Activated CD4-positive, alpha-beta T cell treated with anti-CD3 and anti-CD28 coated beads, Interleukin-2, amount 10 ng/mL, durations not matched to agents 24 days and 14 days (primary cell): Measurements from ENCODE around the gene CTF1. TPM values are rescaled to one million over a fixed set of nuclear protein-coding genes. Genes with fewer than 3 reads are reported as not detected.
"Not testable (repeated sequence)": the region's sequence is repeated elsewhere in the genome, so short reads cannot be mapped to it uniquely, and the experiment has no call there.

Experiments used
- DNase-seq: peaks from one replicate; pipeline ENCODE4 v3.0.0; 2022
- H3K27ac Mint-ChIP-seq: one replicate; pipeline ENCODE4 v1.8.0; 2022; ENCODE audit warnings: mild to moderate bottlenecking, mixed read lengths
- H3K27me3 Mint-ChIP-seq: one replicate; pipeline ENCODE4 v1.8.0; 2022; ENCODE audit warnings: mixed read lengths
- H3K36me3 Mint-ChIP-seq: one replicate; pipeline ENCODE4 v1.8.0; 2022; ENCODE audit warnings: low read depth, mild to moderate bottlenecking, mixed read lengths
- H3K4me1 Mint-ChIP-seq: one replicate; pipeline ENCODE4 v1.8.0; 2021; ENCODE audit warnings: mixed read lengths
- H3K4me3 Mint-ChIP-seq: one replicate; pipeline ENCODE4 v1.8.0; 2022; ENCODE audit warnings: mild to moderate bottlenecking, moderate library complexity, mixed read lengths
- H3K9me3 Mint-ChIP-seq: one replicate; pipeline ENCODE4 v1.8.0; 2021; ENCODE audit warnings: mixed read lengths
- intact Hi-C: fragments of 100-400 bp; cut with micrococcal nuclease; formaldehyde crosslinking; loops from one replicate; pipeline ENCODE4 v1.15.1; 2023
- total RNA-seq: library from RNA; stranded (reverse); gene quantifications from 2 replicates; pipeline ENCODE4 v1.2.3, GENCODE V29; 2022

Gene CTF1
- total RNA-seq: 0.17 and 0.33 TPM in 2 replicates

DNA sequence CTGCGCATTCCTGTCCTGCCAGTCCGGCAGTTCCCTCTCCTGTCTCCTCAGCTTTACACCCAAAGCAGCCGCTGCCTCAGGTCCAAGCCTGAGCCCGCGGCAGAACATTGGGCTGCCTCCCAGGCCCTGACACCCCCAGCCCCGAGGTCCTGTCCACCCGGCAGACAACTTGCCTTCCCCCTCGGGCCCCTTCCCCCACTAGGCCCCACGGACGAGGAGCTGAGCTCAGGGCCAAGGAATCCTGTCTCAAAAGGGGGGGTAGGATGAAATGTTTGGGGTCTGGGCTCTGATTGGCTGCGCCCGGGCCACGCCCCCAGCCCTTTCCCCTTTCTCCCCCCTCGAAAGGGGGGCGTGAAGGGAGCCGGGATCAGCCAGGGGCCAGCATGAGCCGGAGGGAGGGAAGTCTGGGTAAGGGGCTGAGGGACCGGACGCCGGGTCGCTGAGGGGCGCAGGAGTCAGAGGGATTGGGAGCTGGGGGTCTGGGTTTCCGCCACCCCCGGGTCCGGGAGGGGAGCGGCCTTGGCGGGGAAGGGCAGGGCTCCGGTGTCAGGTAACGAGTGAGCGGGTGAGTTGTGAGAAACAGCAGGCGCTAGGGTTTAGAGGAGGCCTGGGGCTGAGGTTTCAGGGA lies at the start of gene CTF1:
Gene CTF1, plus strand, starts transcription at position 354 of the 628 bp plus-strand sequence. Its CDS starts 30 bp downstream, at position 384.
- Mint-ChIP-seq H3K4me1 (peaks cover 44% of the 10 kb centered on the region), H3K4me3 (peak within 1 kb of the TSS; percentile 74), H3K36me3 (peaks cover 3% of the 10 kb centered on the region), H3K27ac (peak within 1 kb of the TSS; percentile 87), H3K9me3 (no peaks in the 10 kb centered on the region), H3K27me3 (no peaks in the 10 kb centered on the region)
- peak; percentile 63 for DNase-seq
- intact Hi-C loops: no loop called here

- Mint-ChIP-seq H3K9me3 (no peaks in the 10 kb centered on the region), H3K27me3 (no peaks in the 10 kb centered on the region), H3K36me3 (no peaks in the 10 kb centered on the region), H3K4me3 (no peak overlapping the region), H3K27ac (no peak overlapping the region), H3K4me1 (peaks cover 9% of the 10 kb centered on the region)
- intact Hi-C loops: no loop called here
- no peak for DNase-seq
Observed at GRCh38 chr16:30846649-30847402, 49.6 kb upstream of the CTF1 start.

DNA sequence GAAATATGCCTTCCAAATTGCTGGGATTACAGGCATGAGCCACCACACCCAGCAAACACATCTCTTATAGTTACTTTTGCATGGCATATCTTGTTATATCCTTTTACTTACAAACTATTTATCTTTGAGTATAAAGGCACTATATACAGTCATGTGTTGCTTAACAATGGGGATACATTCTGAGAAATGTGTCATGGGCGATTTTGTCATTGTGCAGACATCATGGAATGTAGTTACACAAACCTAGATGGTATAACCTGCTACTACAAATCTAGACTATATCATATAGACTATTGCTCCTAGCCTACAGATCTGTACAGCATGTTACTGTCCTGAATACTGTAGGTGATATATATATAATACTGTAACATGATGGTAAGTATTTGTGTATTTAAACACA lies 46.2 kb upstream of the CTF1 start:
- Mint-ChIP-seq H3K9me3 (no peaks in the 10 kb centered on the region), H3K27me3 (no peaks in the 10 kb centered on the region), H3K4me3 (no peak overlapping the region), H3K4me1 (peaks cover under 1% of the 10 kb centered on the region), H3K36me3 (peaks cover 4% of the 10 kb centered on the region), H3K27ac (no peak overlapping the region)
- DNase-seq: no peak
- intact Hi-C loops: no loop called here

DNA sequence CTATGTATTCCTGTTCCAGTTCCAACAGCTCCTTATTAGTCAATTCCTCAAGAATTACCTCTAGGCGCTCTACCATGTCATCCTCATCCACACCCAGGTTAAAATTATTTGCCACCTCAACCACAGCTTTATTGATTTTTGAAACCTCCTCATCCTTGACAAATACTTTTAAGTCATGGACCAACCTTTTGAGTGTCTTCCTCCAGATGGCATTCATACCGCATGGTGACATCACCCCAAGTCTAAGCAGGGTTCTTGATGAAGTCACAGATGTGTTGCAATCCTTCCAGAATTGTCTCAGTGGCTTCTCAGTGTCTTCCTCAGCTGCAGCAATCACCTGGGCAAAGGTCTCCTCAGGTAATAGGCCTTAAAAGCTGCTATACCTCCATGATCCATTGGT lies 42.7 kb upstream of the CTF1 start:
- no peak for DNase-seq
- Mint-ChIP-seq H3K36me3 (peaks cover 4% of the 10 kb centered on the region), H3K27ac (no peak overlapping the region), H3K4me3 (no peak overlapping the region), H3K4me1 (no peaks in the 10 kb centered on the region), H3K9me3 (no peaks in the 10 kb centered on the region), H3K27me3 (no peaks in the 10 kb centered on the region)
- intact Hi-C loops: no loop called here

DNA sequence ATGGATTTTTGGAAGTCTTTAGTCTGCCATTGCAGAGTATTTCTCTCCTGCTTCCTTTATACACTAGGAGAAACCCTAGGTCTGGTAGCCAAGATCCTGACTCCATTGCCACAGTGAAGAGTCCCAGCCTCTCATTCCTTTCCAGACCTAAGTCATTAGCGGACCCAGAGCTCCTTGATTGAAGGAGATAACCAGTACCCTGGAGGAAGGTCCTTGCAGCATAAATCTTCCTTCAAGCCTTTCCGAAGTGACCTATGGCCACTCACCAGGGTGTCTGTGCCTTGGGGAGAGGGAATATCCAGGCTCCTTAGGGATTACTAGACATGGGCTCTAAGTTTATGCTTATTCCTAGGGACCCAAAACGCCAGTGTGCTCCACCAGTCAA lies 38.3 kb upstream of the CTF1 start:
- H3K27ac Mint-ChIP-seq: no peak overlapping the region
- intact Hi-C loops: no loop called here
- no peak overlapping the region for H3K4me3 Mint-ChIP-seq
- no peaks in the 10 kb centered on the region for H3K4me1 Mint-ChIP-seq
- no peak for DNase-seq
- H3K27me3 Mint-ChIP-seq: peaks cover 5% of the 10 kb centered on the region
- peaks cover 4% of the 10 kb centered on the region for H3K36me3 Mint-ChIP-seq
- no peaks in the 10 kb centered on the region for H3K9me3 Mint-ChIP-seq

- Mint-ChIP-seq H3K9me3 (no peaks in the 10 kb centered on the region), H3K4me1 (no peaks in the 10 kb centered on the region), H3K36me3 (peaks cover under 1% of the 10 kb centered on the region), H3K27ac (no peak overlapping the region), H3K27me3 (peaks cover 5% of the 10 kb centered on the region), H3K4me3 (no peak overlapping the region)
- no peak for DNase-seq
- intact Hi-C loops: no loop called here
Observed at GRCh38 chr16:30858829-30859423, 37.5 kb upstream of the CTF1 start.

DNA sequence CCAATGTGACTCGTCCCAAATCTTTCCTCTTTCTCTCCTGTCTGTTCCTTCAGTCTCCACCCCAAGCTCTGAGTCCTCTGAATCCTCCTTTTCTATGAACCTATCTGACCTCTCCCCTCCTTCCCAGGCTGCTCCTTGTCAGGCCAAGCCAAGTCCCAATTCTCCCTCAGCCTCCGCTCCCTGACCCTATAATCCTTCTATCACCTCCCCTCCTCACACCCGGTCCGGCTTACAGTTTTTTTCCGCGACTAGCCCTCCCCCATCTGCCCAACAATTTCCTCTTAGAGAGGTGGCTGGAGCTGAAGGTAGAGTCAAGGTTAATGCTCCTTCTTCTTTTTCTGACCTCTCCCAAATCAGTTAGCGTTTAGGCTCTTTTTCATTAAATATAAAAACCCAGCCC lies 35.7 kb upstream of the CTF1 start:
- H3K9me3 Mint-ChIP-seq, H3K27me3 Mint-ChIP-seq, H3K27ac Mint-ChIP-seq, H3K4me3 Mint-ChIP-seq, H3K4me1 Mint-ChIP-seq, intact Hi-C loops, H3K36me3 Mint-ChIP-seq, DNase-seq: not testable (repeated sequence)

GRCh38 chr16:30863178-30863577 lies 33.2 kb upstream of the CTF1 start:
- H3K4me3 Mint-ChIP-seq, H3K9me3 Mint-ChIP-seq, H3K4me1 Mint-ChIP-seq, intact Hi-C loops, H3K27me3 Mint-ChIP-seq, H3K27ac Mint-ChIP-seq, H3K36me3 Mint-ChIP-seq, DNase-seq: not testable (repeated sequence)

DNA sequence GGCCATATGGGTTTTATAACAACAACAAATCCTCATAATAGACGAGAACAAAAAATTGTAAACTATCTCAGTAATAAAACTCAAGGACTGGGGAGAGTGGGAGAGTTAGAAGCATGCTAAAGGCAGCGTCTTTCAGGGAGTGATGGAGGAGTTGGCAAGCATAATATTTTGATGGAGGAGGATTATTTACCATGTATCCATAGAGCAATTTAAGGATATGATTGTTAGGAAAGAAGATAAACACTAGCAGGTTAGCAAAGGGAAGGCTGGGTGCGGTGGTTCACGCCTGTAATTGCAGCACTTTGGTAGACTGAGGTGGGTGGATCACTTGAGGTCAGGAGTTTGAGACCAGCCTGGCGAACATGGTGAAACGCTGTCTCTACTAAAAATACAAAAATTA lies 30.4 kb upstream of the CTF1 start:
- Mint-ChIP-seq H3K27me3 (no peaks in the 10 kb centered on the region), H3K4me1 (no peaks in the 10 kb centered on the region)

DNA sequence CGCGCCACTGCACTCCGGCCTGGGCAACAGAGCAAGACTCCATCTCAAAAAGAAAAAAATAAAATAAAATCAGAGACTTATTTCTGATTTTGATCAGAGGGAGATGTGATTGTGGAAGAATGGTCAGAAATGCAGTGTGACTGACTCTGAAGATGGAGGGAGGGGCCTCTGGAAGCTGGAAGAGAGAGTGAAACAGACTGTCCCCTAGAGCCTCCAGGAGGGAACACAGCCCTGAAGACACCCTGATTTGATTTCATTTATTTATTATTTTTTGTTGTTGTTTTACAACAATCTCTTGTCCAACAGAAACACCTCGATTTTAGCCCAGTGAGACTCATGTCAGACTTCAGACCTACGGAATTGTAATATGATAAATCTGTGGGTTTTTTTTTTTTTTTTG lies 28.7 kb upstream of the CTF1 start:
- no peaks in the 10 kb centered on the region for H3K4me1 Mint-ChIP-seq
- H3K4me3 Mint-ChIP-seq: no peak overlapping the region
- peaks cover 2% of the 10 kb centered on the region for H3K36me3 Mint-ChIP-seq
- no peaks in the 10 kb centered on the region for H3K9me3 Mint-ChIP-seq
- no peaks in the 10 kb centered on the region for H3K27me3 Mint-ChIP-seq
- H3K27ac Mint-ChIP-seq: no peak overlapping the region
- no peak for DNase-seq
- intact Hi-C loops: no loop called here

More for the DNA sequence above, 30.4 kb upstream of the CTF1 start:
- H3K9me3 Mint-ChIP-seq: no peaks in the 10 kb centered on the region
- no peak overlapping the region for H3K4me3 Mint-ChIP-seq
- H3K36me3 Mint-ChIP-seq: no peaks in the 10 kb centered on the region
- intact Hi-C loops: no loop called here
- no peak overlapping the region for H3K27ac Mint-ChIP-seq
- DNase-seq: no peak

GRCh38 chr16:30870904-30871303 lies 25.5 kb upstream of the CTF1 start:
- H3K9me3 Mint-ChIP-seq: no peaks in the 10 kb centered on the region
- no peaks in the 10 kb centered on the region for H3K27me3 Mint-ChIP-seq
- peaks cover 5% of the 10 kb centered on the region for H3K36me3 Mint-ChIP-seq
- no peak overlapping the region for H3K27ac Mint-ChIP-seq
- H3K4me3 Mint-ChIP-seq: no peak overlapping the region
- intact Hi-C loops: no loop called here
- DNase-seq: no peak
- H3K4me1 Mint-ChIP-seq: peaks cover 14% of the 10 kb centered on the region

DNA sequence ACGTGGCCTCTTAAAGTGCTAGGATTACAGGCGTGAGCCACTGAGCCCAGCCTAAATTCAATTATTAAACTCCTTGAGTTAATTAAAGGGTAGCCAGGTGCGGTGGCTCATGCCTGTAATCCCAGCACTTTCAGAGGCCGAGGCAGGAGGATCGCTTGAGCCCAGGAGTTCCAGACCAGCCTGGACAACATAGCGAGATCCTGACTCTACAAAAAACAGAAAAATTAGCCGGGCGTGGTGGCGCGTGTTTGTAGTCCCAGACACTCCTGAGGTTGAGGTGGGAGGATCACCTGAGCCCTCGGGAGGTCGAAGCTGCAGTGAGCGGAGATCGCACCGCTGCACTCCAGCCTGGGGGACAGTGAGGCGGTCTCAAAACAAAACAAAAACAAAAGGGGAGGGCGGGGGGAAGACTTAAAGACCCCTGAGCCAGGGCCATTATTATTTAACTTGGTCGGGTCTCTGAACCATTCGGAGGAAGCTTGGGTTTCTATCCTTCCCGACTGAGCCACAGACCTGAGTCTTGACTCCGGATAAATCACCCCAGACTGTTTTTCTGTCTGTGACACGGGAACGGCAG lies 22.1 kb upstream of the CTF1 start:
- Mint-ChIP-seq H3K36me3 (peaks cover 17% of the 10 kb centered on the region), H3K4me1 (peaks cover 24% of the 10 kb centered on the region), H3K9me3 (no peaks in the 10 kb centered on the region), H3K4me3 (peak overlapping the region; percentile 96), H3K27me3 (no peaks in the 10 kb centered on the region), H3K27ac (peak overlapping the region; percentile 86)
- no peak for DNase-seq
- intact Hi-C loops: no loop called here

DNA sequence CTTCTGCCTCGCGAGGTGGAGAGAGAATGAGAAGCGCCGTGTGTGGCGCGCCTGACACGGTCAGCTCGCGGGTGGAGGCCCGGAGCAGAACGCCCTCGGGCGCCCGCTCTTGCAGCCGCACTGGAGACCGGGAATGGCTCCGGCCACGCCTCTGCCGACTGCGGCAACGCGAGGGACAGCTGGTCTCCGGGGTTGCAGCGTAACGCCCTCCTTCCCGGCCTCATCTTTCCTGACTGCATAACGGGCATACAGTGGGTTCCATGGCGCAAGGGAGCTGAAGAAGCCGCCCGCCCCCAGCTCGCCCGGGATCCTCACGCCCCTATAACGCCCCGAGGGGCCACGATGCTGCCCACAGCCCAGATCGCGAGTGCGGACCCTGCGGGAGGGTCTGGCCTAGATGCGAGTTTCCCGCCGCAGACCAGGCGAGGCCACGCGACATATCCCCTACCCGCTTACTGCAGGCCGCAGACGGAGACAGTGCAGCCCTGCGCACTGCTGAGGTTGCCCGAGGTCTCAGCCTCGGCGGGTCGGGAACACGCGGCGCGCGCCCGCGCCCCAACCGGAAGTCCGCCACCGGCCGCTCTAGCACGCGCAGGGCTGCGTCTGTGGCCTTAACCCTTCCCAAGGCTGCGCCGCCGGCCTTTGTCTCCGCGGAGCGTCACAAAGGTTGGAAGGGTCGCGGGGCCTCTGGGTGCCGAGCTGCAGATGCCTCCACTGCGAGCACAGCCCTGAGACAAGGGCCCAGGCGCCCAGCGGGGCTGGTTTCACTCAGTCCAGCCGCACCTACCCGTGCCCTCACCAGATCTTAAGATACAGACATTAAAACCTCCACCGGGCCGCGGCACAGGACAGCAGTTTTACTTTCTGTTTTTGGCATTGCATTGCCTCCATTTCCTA lies 21.3 kb upstream of the CTF1 start:
- Mint-ChIP-seq H3K27me3 (no peaks in the 10 kb centered on the region), H3K27ac (peak overlapping the region; percentile 86), H3K36me3 (peaks cover 17% of the 10 kb centered on the region), H3K4me1 (peaks cover 24% of the 10 kb centered on the region), H3K4me3 (peak overlapping the region; percentile 96), H3K9me3 (no peaks in the 10 kb centered on the region)
- peak; percentile 97 for DNase-seq
- intact Hi-C loops: loop anchor here (1.0 kb wide), 4 partner anchors 27 to 199 kb away; partner anchors contain the start of genes ZNF646 and ZNF668
